ENCODE data around the gene TBC1D14.
"Not testable (repeated sequence)": the region's sequence is repeated elsewhere in the genome, so short reads cannot be mapped to it uniquely, and the experiment has no call there.

The TBC1D14 gene

DNA sequence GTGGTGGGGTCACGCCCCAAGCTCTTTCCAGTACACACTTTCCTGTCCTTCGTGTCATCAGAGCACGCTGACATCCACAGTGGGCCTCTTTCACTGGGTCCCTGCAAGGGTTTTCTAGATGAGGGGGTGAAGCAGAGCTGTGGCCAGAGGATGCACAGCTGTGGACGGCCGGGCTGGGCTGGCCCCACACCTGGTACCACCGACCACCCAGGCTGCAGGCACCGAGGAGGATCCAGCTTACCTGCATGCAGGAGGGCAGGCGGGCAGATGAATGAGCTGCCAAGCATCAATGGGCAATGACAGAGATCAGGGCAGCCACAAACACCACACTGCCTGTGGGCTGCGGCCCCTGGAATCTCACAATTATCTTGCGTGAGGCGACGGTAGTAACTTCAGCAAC, 167.7 kb downstream of the TBC1D14 start:
- TF ChIP-seq, protein P1, sequence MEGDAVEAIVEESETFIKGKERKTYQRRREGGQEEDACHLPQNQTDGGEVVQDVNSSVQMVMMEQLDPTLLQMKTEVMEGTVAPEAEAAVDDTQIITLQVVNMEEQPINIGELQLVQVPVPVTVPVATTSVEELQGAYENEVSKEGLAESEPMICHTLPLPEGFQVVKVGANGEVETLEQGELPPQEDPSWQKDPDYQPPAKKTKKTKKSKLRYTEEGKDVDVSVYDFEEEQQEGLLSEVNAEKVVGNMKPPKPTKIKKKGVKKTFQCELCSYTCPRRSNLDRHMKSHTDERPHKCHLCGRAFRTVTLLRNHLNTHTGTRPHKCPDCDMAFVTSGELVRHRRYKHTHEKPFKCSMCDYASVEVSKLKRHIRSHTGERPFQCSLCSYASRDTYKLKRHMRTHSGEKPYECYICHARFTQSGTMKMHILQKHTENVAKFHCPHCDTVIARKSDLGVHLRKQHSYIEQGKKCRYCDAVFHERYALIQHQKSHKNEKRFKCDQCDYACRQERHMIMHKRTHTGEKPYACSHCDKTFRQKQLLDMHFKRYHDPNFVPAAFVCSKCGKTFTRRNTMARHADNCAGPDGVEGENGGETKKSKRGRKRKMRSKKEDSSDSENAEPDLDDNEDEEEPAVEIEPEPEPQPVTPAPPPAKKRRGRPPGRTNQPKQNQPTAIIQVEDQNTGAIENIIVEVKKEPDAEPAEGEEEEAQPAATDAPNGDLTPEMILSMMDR (IDR thresholded peaks at IDR 0.05; ENCODE audit: low read length, missing control alignments), result no peak
- DNase-seq (ENCODE audit: low read depth), result no peak
- H3K4me3 ChIP-seq (replicated peaks; ENCODE audit: low read depth, low read length), result no peak overlapping the region

DNA sequence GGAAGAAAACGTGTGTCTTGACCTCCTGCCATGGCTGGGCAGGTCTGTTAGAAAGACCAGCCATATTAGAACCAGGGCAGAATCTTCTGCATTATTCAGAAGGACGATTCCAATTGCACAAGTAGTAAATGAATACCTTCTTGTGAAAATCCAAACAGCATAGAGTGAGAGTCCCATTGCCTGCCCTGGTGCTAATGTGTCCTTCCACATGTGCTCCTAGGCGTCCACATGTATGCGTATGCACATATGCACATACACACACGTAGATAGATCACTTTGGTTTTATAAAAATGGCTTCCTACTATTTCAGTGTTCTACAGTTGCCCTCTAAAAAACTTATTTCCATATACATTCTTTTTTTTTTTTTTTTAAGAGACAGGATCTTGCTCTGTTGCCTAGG, 168.4 kb downstream of the TBC1D14 start:
- TF ChIP-seq, protein P1 (IDR thresholded peaks at IDR 0.05; ENCODE audit: low read length, missing control alignments), result no peak
- no peak overlapping the region for H3K4me3 ChIP-seq (replicated peaks; ENCODE audit: low read depth, low read length)
- no peak for DNase-seq (ENCODE audit: low read depth)

DNA sequence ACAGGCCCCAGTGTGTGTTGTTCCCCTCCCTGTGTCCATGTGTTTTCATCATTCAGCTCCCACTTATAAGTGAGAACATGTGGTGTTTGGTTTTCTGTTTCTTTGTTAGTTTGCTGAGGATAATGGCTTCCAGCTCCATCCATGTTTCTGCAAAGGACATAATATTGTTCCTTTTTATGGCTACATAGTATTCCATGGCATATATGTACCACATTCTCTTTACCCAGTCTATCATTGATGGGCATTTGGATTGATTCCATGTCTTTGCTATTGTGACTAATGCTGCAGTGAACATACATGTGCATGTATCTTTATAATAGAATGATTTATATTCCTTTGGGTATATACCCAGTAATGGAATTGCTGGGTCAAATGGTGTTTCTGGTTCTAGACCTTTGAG, 169.9 kb downstream of the TBC1D14 start:
- DNase-seq (ENCODE audit: low read depth); H3K4me3 ChIP-seq (replicated peaks; ENCODE audit: low read depth, low read length): not testable (repeated sequence)

DNA sequence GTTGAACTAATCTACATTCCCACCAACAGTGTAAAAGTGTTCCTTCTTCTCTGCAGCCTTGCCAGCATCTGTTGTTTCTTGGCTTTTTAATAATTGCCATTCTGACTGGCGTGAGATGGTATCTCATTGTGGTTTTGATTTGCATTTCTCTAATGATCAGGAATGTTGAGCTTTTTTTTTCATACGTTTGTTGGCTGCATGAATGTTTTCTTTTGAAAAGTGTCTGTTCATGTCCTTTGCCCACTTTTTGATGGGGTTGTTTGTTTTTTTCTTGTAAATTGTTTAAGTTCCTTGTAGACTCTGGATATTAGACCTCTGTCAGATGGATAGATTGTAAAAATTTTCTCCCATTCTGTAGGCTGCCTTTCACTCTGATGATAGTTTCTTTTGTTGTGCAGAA, 170.3 kb downstream of the TBC1D14 start:
- H3K4me3 ChIP-seq (replicated peaks; ENCODE audit: low read depth, low read length); DNase-seq (ENCODE audit: low read depth): not testable (repeated sequence)

Measured in fibroblast of pulmonary artery (primary cell).